Non-pigmented ciliary epithelial cell (primary cell): ENCODE results near the gene CEBPA.
A peak's percentile ranks its signal among the peaks of the same experiment; 100 is the strongest.
"Not testable (repeated sequence)": the region's sequence is repeated elsewhere in the genome, so short reads cannot be mapped to it uniquely, and the experiment has no call there.

Experiments used
- DNase-seq: peaks from one replicate; pipeline ENCODE4 v3.0.0-alpha.2; 2010; ENCODE audit warnings: low read depth

The CEBPA gene

DNA sequence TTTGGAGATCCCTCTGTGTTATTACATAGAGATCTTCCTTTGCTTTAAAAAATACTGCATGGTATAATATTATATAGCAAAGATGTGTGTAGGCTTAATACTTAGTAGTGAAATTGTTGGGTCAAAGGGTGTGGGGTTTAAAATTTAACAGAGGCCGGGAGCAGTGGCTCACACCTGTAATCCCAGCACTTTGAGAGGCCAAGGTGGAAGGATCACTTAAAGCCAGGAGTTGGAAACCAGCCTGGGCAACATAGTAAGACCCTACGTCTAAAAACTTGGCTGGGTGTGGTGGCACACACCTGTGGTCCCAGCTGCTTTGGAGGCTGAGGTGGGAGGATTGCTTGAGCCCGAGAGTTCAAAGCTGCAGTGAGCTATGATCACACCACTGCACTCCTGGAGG, 22.3 kb upstream of the CEBPA start:
- DNase-seq: no peak

DNA sequence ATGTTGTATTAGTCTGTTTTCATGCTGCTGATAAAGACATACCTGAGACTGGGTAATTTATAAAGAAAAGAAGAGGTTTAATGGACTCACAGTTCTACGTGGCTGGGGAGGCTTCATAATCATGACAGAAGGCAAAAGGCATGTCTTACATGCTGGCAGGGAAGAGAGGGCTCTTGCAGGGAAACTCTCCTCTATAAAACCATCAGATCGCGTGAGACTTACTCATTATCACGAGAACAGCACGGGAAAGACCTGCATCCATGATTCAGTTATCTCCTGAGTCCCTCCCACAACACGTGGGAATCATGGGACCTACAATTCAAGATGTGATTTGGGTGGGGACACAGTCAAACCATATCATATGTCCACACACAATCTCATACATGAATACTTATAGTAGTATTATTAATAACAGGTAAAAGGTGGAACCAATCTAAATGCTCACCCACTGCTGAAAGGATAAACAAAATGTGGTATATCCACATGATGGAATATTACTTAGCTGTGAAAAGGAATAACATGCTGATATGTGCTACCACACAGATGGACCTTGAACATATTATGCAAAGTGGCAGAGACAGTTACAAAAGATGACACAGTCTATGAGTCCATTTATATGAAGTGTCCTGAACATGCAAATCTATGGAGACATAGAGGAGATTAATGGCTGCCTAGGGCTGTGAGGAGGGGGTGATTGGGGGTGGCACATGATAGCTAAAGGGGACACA, 20.9 kb upstream of the CEBPA start:
- no peak for DNase-seq

DNA sequence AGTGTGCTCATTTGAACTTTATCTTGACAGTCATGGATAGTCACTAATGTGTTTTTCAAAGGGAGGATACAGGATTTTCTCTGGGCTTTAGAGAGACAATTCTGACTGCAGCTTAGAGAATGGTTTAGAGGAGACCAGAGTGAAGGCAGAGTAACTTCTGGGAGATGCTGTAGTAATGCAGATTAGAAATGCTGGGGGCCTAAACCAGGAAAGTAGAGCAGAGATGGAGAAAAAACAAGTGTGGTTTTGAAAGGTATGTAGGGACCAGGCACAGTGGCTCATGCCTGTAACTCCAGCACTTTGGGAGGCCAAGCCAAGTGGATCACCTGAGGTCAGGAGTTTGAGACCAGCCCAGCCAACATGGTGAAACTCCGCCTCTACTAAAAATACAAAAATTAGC, 18.3 kb upstream of the CEBPA start:
- no peak for DNase-seq

DNA sequence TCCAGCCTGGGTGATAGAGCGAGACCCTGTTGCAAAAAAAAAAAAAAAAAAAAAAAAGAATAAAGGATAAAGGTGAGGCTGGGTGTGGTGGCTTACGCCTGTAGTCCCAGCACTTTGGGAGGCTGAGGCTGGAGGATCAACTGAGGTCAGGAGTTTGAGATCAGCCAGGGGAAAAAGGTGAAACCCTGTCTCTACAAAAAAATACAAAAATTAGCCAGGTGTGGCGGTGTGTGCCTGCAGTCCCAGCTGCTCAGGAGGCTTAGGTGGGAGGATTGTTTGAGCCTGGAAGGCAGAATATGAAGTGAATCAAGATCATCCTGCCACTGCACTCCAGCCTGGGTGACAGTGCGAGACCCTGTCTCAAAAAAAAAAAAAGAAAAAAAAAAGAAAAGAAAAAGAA, 15.7 kb upstream of the CEBPA start:
- not testable (repeated sequence) for DNase-seq

DNA sequence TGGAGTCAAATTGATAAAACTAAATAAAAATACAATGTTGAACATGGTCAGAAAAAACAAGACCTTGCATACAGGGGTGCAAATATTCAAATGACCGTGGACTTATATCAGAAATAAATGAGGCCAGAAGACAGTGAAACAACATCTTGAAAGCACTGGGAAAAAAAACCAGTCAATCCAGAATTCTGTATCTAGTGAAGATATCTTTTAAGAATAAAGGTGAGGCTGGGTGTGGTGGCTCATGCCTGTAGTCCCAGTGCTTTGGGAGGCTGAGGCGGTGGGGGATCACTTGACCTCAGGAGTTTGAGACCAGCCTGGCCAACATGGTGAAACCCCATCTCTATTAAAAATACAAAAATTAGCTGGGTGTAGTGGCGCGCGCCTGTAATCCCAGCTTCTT, 15.2 kb upstream of the CEBPA start:
- DNase-seq: no peak

DNA sequence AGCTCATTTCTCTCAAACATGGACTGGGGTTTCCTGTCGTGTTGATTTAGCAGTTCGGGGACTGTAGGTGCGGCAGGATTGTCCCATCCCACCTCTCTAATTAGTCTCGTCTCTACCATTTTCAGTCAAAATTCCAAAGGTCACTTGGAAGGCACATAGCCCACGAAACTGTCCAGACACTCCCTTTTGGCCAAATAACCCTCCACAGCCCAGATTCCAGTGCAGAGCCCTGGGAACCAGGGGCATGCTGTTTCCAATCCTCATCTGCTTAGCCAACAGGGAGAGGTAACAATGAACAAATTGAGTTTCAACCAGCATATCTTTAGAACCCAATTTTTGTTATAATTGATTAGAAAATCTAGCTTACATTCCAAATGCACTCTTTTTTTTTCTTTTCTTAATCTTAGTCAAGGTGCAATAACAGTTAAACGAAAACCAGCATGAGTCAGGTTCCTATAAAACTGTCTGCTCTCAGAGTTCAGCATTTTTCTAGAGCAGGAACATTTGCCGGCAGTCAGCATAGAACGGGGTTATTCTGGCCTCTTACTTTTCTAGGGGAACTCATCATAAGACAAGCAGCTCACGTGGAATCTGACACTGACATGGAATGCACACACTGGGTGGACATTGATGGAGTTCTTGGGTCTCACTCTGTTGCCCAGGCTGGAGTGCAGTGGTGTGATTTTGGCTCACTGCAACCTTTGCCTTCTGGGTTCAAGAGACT, 14.4 kb upstream of the CEBPA start:
- no peak for DNase-seq

DNA sequence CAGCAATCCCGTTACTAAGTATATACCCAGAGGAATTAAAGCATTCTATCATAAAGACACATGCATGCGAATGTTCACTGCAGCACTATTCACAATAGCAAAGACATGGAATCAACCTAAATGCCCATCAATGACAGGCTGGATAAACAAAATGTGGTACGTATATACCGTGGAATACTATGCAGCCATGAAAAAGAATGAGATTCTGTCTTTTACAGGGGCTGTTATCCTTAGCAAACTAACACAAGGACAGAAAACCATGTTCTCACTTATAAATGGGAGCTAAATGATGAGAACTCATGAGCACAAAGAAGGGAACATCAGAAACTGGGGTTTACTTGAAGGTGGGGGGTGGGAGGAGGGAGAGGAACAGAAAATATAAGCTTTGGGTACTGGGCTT, 10.5 kb upstream of the CEBPA start:
- not testable (repeated sequence) for DNase-seq

DNA sequence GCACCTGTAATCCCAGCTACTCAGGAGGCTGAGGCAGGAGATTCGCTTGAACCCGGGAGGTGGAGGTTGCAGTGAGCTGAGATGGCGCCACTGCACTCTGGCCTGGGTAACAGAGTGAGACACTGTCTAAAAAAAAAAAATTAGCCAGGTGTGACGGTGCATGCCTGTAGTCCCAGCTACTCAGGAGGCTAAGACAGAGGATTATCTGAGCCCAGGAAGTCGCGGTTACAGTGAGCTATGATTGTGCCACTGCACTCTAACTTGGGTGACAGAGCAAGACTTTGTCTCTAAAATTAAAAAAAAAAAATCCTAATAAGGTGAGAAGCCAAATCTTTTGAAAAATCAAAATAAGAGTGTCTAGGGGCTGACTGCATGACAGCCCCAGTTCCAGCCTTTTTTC, 9.7 kb upstream of the CEBPA start:
- no peak for DNase-seq

DNA sequence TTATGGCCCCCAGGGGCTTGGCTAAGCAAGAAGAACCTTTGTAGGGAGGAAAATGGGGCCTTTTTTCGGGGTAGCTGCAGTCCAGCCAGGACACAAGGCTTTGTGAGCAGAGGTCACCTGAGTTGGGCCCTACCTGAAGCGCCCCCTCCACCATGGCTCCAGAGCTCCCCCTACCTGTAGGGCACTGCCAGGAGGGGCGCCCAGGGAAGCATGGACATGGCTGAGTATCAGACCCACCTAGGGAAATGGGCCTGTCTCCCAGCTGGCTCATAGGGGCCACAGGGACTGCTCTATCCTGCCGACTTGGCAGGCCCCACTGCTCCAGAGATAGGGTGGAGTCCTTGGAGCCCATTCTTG, 9.0 kb upstream of the CEBPA start:
- no peak for DNase-seq

DNA sequence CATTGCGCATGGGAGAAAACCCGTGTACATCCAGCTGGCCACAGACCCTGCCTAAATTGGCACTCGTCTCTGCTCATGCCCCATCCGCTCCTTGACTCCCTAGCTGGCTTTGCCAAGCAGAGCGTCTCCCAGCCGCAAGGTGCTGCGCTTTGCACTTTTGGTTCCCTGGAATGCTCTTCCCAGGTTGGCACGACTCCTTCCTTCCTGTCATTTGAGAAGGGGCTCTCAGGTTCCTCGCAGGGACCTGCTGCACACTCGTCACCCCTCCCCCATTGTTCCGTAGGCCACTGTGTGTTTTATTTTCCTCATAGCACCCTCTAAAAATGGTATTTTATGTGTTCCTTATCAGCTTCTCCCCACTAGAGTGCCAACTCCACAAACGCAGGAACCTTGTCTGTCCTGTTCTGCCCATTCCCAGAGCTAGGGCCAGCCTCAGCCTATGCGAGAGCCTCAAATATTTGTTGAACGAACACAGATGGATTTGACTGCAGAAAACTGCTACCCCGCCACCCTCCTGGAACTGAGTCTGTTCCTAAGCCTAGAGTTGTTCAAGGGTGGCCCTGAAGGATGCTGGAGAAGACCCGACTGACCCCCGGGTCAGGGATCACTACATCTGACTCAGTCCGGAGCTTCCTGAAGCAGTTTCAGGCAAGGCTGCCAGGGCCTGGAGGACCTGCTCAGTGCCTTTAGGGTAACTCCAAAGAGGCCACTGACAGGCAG, 8.4 kb upstream of the CEBPA start:
- DNase-seq: no peak

DNA sequence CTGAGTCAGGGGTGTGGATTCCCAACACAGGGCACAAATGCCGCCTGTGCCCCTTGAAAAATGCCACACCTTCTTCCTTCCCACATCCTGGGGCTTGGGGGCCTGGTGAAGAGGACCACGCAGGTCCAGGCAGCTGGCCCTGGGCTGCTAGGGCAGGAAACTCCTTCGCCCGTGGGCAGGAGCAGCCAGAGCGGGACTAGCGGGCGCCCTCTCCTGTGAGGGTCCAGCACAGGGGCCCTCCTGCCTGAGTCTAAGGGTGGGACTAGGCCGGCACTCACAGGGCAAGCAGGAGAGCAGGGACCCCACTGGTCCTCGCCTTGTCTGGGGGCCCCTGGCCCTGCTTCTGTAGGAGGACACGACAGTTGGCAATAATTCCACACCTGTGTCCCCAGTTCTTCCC, 7.5 kb upstream of the CEBPA start:
- no peak for DNase-seq

DNA sequence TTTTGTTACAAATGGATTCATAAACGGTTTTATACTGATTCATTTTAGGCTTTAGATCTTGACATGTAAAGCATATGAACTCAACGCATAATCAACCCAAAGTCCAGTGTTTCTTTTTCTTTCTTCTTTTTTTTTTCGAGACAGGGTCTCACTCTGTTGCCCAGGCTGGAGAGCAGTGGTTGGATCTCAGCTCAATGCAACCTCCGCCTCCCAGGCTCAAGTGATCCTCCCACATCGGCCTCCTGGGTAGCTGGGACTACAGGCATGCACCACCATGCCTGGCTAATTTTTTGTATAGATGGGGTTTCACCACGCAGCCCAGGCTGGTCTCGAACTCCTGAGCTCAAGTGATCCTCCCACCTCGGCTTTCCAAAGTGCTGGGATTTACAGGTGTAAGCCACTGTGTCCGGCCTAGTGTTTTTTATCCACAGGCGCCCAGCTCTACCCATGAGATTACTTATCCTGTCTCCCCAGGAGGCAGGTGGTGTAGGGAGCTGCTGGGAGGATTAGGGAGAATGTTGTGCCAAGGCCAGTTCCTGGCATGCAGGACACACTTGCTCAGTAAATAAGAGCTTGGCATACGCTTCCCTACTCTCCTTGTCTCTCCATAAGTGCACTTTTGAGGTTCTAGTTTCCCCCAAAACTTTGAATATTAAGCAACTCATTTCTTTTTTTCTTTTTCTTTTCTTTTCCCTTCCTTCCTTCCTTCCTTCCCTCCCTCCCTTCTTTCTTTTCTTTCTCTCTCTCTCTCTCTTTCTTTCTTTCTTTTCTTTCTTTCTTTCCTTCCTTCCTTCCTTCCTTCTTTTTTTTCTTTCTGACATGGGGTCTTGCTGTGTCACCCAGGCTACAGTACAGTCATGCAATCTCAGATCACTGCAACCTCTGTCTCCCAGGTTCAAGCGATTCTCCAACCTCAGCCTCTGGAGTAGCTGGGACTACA, 4.8 kb upstream of the CEBPA start:
- DNase-seq: no peak

DNA sequence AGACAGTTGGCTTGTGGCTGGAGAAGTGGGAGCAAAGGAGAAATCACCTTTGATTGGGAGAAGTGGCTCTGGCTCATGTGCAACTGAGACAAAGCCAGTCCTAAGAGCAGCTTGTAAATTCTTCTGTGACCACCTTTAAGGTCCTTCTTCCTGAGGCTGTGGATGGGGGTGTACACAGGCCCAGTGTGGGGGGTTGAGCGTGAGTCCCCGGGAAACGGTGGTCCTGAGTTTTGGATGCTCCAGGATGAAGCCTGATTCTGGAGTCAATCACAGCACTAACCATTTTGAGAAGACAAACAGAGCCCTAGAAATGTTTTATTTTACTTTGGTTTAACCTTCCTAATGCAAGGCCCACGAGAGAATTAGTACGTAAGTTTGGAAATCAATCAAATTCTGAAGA, 3.9 kb upstream of the CEBPA start:
- no peak for DNase-seq

DNA sequence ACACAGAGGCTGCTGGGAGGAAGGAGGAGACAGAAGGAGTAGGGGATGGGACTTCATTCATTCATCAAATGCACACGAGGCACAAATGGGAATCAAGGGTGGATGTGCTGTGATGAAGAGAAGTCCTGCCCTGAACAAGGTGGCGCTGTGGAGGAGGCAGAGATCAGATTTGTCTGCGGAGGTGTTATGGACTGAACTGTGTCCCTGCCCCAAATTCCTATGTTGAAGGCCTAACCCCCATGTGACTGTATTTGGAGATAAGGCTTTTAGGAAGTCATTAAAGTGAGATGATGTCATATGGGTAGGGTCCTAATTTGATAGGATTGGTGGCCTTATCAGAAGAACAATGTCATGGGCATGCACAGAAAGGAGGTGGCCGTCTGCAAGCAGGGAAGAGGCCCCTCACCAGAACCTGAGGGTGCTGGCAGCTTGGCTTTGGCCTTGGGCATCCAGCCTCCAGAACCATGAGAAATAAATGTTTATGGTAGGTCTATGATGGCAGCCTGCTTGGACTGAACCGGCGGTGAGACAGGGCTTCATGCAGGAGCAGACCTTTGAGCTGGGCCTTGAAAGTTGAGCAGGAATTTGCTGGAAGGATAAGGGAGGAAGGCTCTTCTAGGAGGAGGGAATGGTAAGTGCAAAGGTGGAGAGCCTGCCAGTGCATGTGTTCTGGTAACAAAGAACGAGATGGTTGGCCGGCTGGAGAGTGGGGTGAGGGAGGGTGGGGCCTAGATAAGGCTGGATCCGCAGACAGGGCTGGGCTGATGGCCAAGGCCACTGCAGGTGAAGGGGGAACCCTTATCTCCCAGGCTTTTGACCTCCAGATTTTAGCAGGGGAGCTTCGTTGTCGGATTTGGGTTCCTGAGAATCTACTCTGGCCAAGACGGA, 2.7 kb upstream of the CEBPA start:
- no peak for DNase-seq

DNA sequence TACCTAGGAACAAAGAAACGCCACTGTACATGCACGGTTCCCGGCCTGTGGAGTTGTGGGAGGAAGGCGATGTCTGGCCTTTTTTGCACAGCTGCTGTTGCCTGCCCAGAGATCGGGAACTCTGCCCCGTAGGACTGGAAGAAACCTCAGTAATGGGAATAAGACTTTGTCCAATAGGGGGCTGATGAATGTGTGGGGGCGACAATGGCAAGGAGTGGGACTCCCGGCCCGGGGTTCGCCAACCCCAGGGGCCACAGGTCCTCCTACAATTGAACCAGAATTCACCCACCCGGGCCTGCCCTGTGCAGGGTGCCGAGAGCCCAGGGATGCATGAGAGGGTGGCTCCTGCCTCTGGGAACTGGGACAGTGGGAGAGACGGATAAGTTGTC, 2.0 kb upstream of the CEBPA start:
- DNase-seq: no peak

DNA sequence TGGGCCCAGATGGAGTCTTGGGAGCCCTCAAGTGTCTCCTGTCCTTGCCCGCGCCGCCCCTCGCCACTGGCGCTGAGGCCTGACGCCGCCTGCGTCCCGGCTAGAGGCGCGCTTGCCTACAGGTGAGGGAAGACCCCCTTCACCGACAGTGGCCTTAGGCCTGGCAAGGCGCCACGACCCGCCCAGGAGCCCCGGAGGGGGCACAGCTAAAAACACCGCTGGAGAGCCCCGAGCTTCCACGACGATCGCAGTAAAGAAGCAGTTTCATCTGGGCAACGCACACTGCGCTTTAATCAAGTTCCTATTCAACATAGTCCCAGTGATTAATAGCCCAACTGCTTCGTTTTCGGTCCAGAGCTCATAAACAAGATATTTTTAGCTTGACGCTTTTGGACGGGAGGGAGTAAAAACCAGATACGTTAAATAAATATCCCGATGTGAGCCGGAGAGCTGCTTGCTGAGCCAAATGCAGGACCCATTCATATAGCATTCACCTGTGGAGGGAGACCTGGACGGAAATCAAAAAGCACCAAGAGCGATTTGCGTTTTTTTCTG, 1.5 kb upstream of the CEBPA start:
- DNase-seq: no peak

DNA sequence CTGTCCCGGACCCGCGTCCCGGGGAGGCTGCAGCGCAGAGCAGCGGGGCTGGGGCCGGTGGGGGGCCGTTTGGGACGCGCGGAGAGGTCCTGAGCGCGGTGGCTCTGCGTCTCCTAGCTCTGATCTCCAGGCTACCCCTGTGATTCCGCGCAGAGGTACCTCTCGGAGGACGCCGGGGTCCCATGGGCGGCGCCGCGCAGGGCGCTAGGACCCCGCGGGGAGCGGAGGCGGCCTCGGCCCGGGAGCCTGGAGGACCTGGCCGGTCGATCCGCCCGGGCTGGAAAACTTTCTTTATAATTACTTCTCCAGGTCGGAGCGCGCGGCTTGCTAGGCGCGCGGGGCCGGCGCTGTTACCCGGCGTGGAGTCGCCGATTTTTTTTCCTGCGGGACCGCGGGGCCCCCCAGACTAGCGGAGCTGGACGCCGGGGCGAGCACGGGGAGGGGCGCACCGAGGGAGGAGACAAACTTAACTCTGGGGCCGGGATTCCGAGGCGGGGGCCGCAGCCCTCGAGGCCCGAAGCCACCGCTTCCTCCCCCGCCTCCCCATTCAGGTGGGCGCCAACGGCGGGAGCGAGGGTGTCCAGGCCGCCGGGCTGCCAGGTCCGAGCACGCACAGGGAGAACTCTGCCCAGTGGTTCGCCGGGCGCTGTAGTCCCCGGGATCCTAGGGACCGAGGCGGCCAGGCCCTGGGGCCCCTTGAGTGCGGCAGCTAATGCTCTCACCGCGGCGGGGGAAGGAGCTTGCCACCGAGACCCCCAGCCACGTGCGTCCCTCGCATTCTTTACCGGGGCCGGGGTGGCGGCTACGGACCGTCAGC, 848 bp upstream of the CEBPA start:
- DNase-seq: peak; percentile 4

DNA sequence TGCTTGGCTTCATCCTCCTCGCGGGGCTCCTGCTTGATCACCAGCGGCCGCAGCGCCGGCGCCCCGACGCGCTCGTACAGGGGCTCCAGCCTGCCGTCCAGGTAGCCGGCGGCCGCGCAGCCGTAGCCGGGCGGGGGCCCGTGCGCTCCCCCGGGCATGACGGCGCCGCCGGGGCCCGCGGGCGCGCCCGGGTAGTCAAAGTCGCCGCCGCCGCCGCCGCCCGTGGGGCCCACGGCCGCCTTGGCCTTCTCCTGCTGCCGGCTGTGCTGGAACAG, 497 bp downstream of the CEBPA start:
- no peak for DNase-seq

DNA sequence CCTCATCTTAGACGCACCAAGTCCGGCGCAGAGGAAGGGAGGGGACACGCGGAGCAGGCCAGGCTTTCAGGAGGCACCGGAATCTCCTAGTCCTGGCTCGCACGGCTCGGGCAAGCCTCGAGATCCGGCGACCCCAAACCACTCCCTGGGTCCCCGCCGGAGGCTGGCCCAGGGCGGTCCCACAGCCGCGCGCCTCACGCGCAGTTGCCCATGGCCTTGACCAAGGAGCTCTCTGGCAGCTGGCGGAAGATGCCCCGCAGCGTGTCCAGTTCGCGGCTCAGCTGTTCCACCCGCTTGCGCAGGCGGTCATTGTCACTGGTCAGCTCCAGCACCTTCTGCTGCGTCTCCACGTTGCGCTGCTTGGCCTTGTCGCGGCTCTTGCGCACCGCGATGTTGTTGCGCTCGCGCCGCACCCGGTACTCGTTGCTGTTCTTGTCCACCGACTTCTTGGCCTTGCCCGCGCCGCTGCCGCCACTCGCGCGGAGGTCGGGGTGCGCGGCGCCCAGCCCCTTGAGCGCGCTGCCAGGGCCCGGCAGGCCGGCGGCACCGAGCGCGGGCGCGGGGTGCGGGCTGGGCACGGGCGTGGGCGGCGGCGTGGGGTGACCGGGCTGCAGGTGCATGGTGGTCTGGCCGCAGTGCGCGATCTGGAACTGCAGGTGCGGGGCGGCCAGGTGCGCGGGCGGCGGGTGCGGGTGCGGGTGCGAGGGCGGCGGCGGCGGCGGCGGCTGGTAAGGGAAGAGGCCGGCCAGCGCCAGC, 1.0 kb downstream of the CEBPA start:
- DNase-seq: no peak

DNA sequence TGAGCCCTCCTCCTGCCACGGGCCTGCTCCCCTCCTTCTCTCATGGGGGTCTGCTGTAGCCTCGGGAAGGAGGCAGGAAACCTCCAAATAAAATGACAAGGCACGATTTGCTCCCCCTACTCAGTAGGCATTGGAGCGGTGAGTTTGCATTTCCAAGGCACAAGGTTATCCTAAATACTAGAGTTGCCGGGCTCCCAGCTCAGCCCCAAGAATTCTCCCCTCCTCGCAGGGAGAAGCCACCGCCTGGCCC, 1.5 kb downstream of the CEBPA start:
- no peak for DNase-seq
